Measurements from ENCODE around the gene RAPGEF2. TPM values are rescaled to one million over a fixed set of nuclear protein-coding genes. Genes with fewer than 3 reads are reported as not detected.

RAPGEF2 gene
- total RNA-seq = 63.2 and 66.2 TPM in 2 replicates

DNA sequence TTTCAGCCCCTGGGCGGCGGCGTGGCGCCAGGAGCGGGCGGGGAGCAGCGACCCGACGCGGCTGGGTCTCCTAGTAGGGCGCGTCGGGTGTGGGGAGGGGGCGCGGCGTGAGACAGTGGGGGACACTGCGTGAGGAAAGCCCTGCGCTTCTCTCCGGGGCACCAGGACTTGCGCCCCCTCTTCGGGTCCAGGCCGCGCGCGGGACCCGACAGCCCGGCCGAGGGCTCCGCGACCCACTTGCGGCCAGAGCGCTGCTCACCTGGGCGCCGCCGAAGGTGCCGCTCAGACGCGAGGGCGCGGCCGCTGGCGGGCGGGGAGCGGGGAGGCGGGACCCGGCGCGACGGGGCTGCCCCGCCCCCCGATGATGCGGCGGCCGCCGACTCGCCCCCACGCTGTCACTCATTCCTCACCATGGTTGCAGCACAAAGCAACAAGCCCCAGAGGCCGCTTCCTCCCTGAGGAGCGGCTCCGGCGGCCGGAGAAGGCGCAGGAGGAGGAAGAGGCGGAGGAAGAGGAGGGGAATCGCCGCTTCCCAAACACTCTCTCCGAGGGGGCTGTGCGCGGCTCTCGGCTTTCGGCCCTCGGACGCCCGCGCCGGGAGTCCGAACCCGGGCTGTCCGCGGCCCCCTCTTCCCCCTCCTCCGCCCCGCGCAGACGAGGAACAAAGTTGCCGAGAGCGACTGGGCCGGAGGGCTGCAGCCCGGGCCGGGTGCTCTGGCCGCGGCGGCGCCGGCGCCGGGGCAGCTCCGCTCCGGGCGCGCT is at the start of gene RAPGEF2:
Gene RAPGEF2 (plus strand): TSS at position 458 of the 762 bp plus-strand sequence. CDS start 1,084 bp downstream, outside the sequence.

Data from endothelial cell of coronary artery (primary cell).